Caco-2 (cell line): ENCODE results near the gene RASGRF1. TPM values are rescaled to one million over a fixed set of nuclear protein-coding genes. Genes with fewer than 3 reads are reported as not detected.

ENCODE experiments used
- BruUV-seq: library from RNA; stranded (reverse); fragments of 400-500 nt; replicated peaks from 2 replicates; lab custom pipeline; 2021; lab: Mats Ljungman, UMichigan
- CTCF ChIA-PET: fragments of 300-600 bp; sonication (Branson Sonifier 250); formaldehyde crosslinking; loops from one replicate; lab custom pipeline; 2022; ENCODE audit warnings: antibody characterized with exemption; lab: Charles Lee
- POLR2A ChIA-PET: fragments of 300-600 bp; sonication (Branson Sonifier 250); formaldehyde crosslinking; loops from one replicate; lab custom pipeline; 2022; ENCODE audit warnings: antibody characterized with exemption; lab: Charles Lee
- DNase-seq, 2 experiments: peaks; one replicate each; pipeline versions ENCODE4 v3.0.0 to v3.0.0-alpha.2; 2020 to 2022
- H3K27me3 ChIP-seq: replicated peaks from 2 replicates; pipeline ENCODE4 v1.6.0; 2011; ENCODE audit warnings: low read length; ENCODE audit not compliant: control insufficient read depth, insufficient read depth
- H3K36me3 ChIP-seq: 2 replicates; pipeline ENCODE4 v1.5.1; 2011; ENCODE audit warnings: low read length; ENCODE audit not compliant: control insufficient read depth, insufficient read depth
- H3K4me1 ChIP-seq: fragments of 250-450 bp; sonication (Bioruptor Pico); 2 replicates; pipeline ENCODE4 v1.5.1; 2020; ENCODE audit warnings: mild to moderate bottlenecking
- H3K4me3 ChIP-seq: 2 replicates; pipeline ENCODE4 v1.5.1; 2011; ENCODE audit warnings: low read depth, mild to moderate bottlenecking, control low read depth, low read length
- H3K9me3 ChIP-seq: fragments of 250-450 bp; sonication (Bioruptor Pico); 2 replicates; pipeline ENCODE4 v1.5.1; 2020; ENCODE audit warnings: mild to moderate bottlenecking, moderate library complexity
- H3K27ac Mint-ChIP-seq: one replicate; pipeline ENCODE4 v1.8.0; 2022; ENCODE audit warnings: mixed read lengths; ENCODE audit not compliant: unreplicated experiment
- H3K27me3 Mint-ChIP-seq: one replicate; pipeline ENCODE4 v1.8.0; 2022; ENCODE audit warnings: mixed read lengths; ENCODE audit not compliant: insufficient read depth, unreplicated experiment
- H3K36me3 Mint-ChIP-seq: one replicate; pipeline ENCODE4 v1.8.0; 2022; ENCODE audit warnings: mild to moderate bottlenecking, mixed read lengths; ENCODE audit not compliant: insufficient read depth, unreplicated experiment
- H3K4me1 Mint-ChIP-seq: one replicate; pipeline ENCODE4 v1.8.0; 2022; ENCODE audit warnings: low read depth, mixed read lengths; ENCODE audit not compliant: unreplicated experiment
- H3K4me3 Mint-ChIP-seq: one replicate; pipeline ENCODE4 v1.8.0; 2022; ENCODE audit warnings: mild to moderate bottlenecking, moderate library complexity, mixed read lengths; ENCODE audit not compliant: unreplicated experiment
- H3K9me3 Mint-ChIP-seq: one replicate; pipeline ENCODE4 v1.8.0; 2022; ENCODE audit warnings: mixed read lengths; ENCODE audit not compliant: unreplicated experiment
- CTCF ChIP-seq, 2 experiments: fragments of 200-600 bp in 1 of 2; IDR thresholded peaks; 1 replicate in 1 of 2; 2 replicates in 1 of 2; pipeline versions ENCODE4 v1.5.1 to v1.8.0; 2011 to 2022; ENCODE audit warnings: antibody characterized with exemption in 1 of 2, control low read depth in 1 of 2, inconsistent platforms in 1 of 2, low read depth in 1 of 2, low read length in 1 of 2, mild to moderate bottlenecking in 1 of 2, moderate library complexity in 1 of 2; ENCODE audit not compliant: insufficient read depth in 1 of 2, severe bottlenecking in 1 of 2, unreplicated experiment in 1 of 2
- intact Hi-C: fragments of 100-400 bp; cut with micrococcal nuclease; formaldehyde crosslinking; loops from one replicate; pipeline ENCODE4 v1.10.0; 2022; ENCODE audit not compliant: unreplicated experiment
- total RNA-seq: library from RNA; stranded (reverse); gene quantifications from 2 replicates; pipeline ENCODE4 v1.2.3, GENCODE V29; 2022

Gene RASGRF1
- total RNA-seq, 1 experiment from 2014 or later: 0.57 TPM

GRCh38 chr15:78915341-78916087 lies 175.1 kb downstream of the RASGRF1 start:
- Mint-ChIP-seq H3K36me3 (peaks cover 46% of the 10 kb centered on the region), H3K4me3 (no peak overlapping the region), H3K27ac (no peak overlapping the region), H3K27me3 (no peaks in the 10 kb centered on the region), H3K4me1 (no peaks in the 10 kb centered on the region), H3K9me3 (no peaks in the 10 kb centered on the region)
- TF ChIP-seq CTCF (IDR thresholded peaks at IDR 0.05; ENCODE audit: insufficient read depth in 1 of 2, low read depth in 1 of 2, low read length in 1 of 2, severe bottlenecking in 1 of 2, unreplicated experiment in 1 of 2): no peak
- CTCF ChIA-PET: no interaction called here
- intact Hi-C loops: no loop called here
- no peaks in the 10 kb centered on the region; the same call in none of the 2 replicates for H3K36me3 ChIP-seq
- BruUV-seq: no TSS peak
- DNase-seq: no peak
- no peak overlapping the region for H3K4me3 ChIP-seq
- no peaks in the 10 kb centered on the region for H3K9me3 ChIP-seq
- H3K27me3 ChIP-seq: no peaks in the 10 kb centered on the region
- POLR2A ChIA-PET: no interaction called here
- peaks cover 8% of the 10 kb centered on the region for H3K4me1 ChIP-seq

- H3K36me3 ChIP-seq: peaks cover 2% of the 10 kb centered on the region
- intact Hi-C loops: loop anchor here (5.0 kb wide), 1 partner anchor 273 kb away; no protein-coding TSS in a partner anchor
- Mint-ChIP-seq H3K9me3 (no peaks in the 10 kb centered on the region), H3K4me1 (no peaks in the 10 kb centered on the region), H3K4me3 (no peak overlapping the region), H3K27me3 (no peaks in the 10 kb centered on the region), H3K36me3 (peaks cover 49% of the 10 kb centered on the region), H3K27ac (no peak overlapping the region)
- CTCF ChIA-PET: interaction anchor here (0.8 kb wide), 1 partner anchor 65 kb away, joined by 4 read pairs; no protein-coding TSS in a partner anchor
- H3K4me1 ChIP-seq: peaks cover 8% of the 10 kb centered on the region
- no peaks in the 10 kb centered on the region for H3K9me3 ChIP-seq
- DNase-seq: no peak
- no peaks in the 10 kb centered on the region for H3K27me3 ChIP-seq
- BruUV-seq: no TSS peak
- H3K4me3 ChIP-seq: no peak overlapping the region
- peak in 1 of 2 experiments; percentile 41 for TF ChIP-seq CTCF (IDR thresholded peaks at IDR 0.05; ENCODE audit: insufficient read depth in 1 of 2, low read depth in 1 of 2, low read length in 1 of 2, severe bottlenecking in 1 of 2, unreplicated experiment in 1 of 2)
- POLR2A ChIA-PET: no interaction called here
These were observed 176.4 kb downstream of the RASGRF1 start for GRCh38 chr15:78914027-78914764.

GRCh38 chr15:78913012-78913411 lies 177.6 kb downstream of the RASGRF1 start:
- Mint-ChIP-seq H3K9me3 (no peaks in the 10 kb centered on the region), H3K27ac (no peak overlapping the region), H3K4me3 (no peak overlapping the region), H3K36me3 (peaks cover 56% of the 10 kb centered on the region), H3K27me3 (no peaks in the 10 kb centered on the region), H3K4me1 (no peaks in the 10 kb centered on the region)
- Histone ChIP-seq H3K4me3 (no peak overlapping the region), H3K27me3 (no peaks in the 10 kb centered on the region), H3K4me1 (peaks cover 8% of the 10 kb centered on the region), H3K36me3 (peaks cover 2% of the 10 kb centered on the region), H3K9me3 (no peaks in the 10 kb centered on the region)
- CTCF ChIA-PET: no interaction called here
- no TSS peak for BruUV-seq
- no peak for DNase-seq
- POLR2A ChIA-PET: no interaction called here
- TF ChIP-seq CTCF (IDR thresholded peaks at IDR 0.05; ENCODE audit: insufficient read depth in 1 of 2, low read depth in 1 of 2, low read length in 1 of 2, severe bottlenecking in 1 of 2, unreplicated experiment in 1 of 2): no peak
- intact Hi-C loops: loop anchor here (5.0 kb wide), 1 partner anchor 274 kb away; no protein-coding TSS in a partner anchor
